ACHN (cell line): ENCODE results near the gene ZNF530.
A peak's percentile ranks its signal among the peaks of the same experiment; 100 is the strongest.

ENCODE experiments used
- DNase-seq: peaks from one replicate; pipeline ENCODE4 v3.0.0-alpha.2; 2015
- in situ Hi-C: cut with HindIII; loops from 2 replicates; pipeline ENCODE4 v1.10.0; 2017; ENCODE audit warnings: low sequenced_read_pairs, low pct_ligation_motif_present, low pct_unique_long_range_greater_than_20kb

ZNF530 gene

GRCh38 chr19:57606931-57607330 lies 7.2 kb downstream of the ZNF530 start:
- no peak for DNase-seq
- in situ Hi-C loops: no loop called here

- no peak for DNase-seq
- in situ Hi-C loops: no loop called here
These were observed 11.4 kb downstream of the ZNF530 start for GRCh38 chr19:57611113-57611512.

GRCh38 chr19:57613941-57614743 lies 14.5 kb downstream of the ZNF530 start, which contains the start of gene ZNF134:
Gene ZNF134 (plus strand): TSS chr19:57614242. CDS start chr19:57619469, 5,227 bp downstream.
- in situ Hi-C loops: no loop called here

GRCh38 chr19:57615346-57615745 lies 15.7 kb downstream of the ZNF530 start:
- DNase-seq: no peak
- in situ Hi-C loops: no loop called here

More at GRCh38 chr19:57613941-57614743, 14.5 kb downstream of the ZNF530 start, which contains the start of gene ZNF134:
- DNase-seq: peak; percentile 88

- in situ Hi-C loops: no loop called here
- peak; percentile 13 for DNase-seq
These were observed 21.1 kb downstream of the ZNF530 start for GRCh38 chr19:57620673-57621348.

- in situ Hi-C loops: no loop called here
These were observed 23.4 kb downstream of the ZNF530 start for GRCh38 chr19:57623091-57623490.

GRCh38 chr19:57632987-57633831 lies 33.5 kb downstream of the ZNF530 start, which contains the start of gene ZNF211:
Gene ZNF211 (plus strand): TSS chr19:57633168. CDS start chr19:57633347, 179 bp downstream.
- in situ Hi-C loops: no loop called here
- DNase-seq: peak; percentile 93

More at GRCh38 chr19:57623091-57623490, 23.4 kb downstream of the ZNF530 start:
- no peak for DNase-seq

GRCh38 chr19:57633832-57634131 lies 34.1 kb downstream of the ZNF530 start:
- DNase-seq: no peak
- in situ Hi-C loops: no loop called here

GRCh38 chr19:57637379-57637778 lies 37.7 kb downstream of the ZNF530 start:
- no peak for DNase-seq
- in situ Hi-C loops: no loop called here

- no peak for DNase-seq
- in situ Hi-C loops: no loop called here
These were observed 42.1 kb downstream of the ZNF530 start for GRCh38 chr19:57641715-57642234.

- in situ Hi-C loops: no loop called here
- DNase-seq: no peak
These were observed 42.8 kb downstream of the ZNF530 start for GRCh38 chr19:57642396-57643046.

- in situ Hi-C loops: no loop called here
- DNase-seq: no peak
These were observed 44.0 kb downstream of the ZNF530 start for GRCh38 chr19:57643734-57644133.

- no peak for DNase-seq
- in situ Hi-C loops: no loop called here
These were observed 48.8 kb downstream of the ZNF530 start for GRCh38 chr19:57648331-57649003.

GRCh38 chr19:57651654-57651996 lies 51.9 kb downstream of the ZNF530 start:
- DNase-seq: no peak
- in situ Hi-C loops: no loop called here

GRCh38 chr19:57653689-57654088 lies 54.0 kb downstream of the ZNF530 start:
- no peak for DNase-seq
- in situ Hi-C loops: no loop called here

- in situ Hi-C loops: no loop called here
- no peak for DNase-seq
These were observed 55.8 kb downstream of the ZNF530 start for GRCh38 chr19:57655443-57655842.

GRCh38 chr19:57656346-57656745 lies 56.7 kb downstream of the ZNF530 start:
- in situ Hi-C loops: no loop called here

More at GRCh38 chr19:57656346-57656745, 56.7 kb downstream of the ZNF530 start:
- DNase-seq: no peak
